ENCODE results near the gene TAS1R1.
"Not testable (repeated sequence)": the region's sequence is repeated elsewhere in the genome, so short reads cannot be mapped to it uniquely, and the experiment has no call there.

The TAS1R1 gene

DNA sequence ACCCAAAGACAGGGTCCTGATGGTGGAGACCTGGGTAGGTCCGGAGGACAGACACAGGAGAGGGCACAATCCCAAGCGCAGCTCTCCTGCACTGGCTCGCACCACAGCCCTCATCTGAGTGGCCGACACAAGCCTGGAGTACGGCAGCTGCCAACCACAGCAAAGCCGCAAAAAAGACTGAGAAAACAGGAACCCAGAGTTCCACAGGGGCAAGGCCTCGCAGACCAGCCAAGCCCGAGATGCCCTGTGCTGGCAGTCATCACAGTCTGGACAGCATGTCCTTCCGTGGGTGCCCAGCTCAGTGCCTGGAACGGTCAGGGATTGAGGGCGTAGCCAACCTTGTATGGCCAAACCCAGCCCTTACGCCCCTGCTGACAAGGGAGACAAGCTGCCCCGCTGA is 36.1 kb downstream of the TAS1R1 start:
- DNase-seq (ENCODE audit: low spot score), result no peak

DNA sequence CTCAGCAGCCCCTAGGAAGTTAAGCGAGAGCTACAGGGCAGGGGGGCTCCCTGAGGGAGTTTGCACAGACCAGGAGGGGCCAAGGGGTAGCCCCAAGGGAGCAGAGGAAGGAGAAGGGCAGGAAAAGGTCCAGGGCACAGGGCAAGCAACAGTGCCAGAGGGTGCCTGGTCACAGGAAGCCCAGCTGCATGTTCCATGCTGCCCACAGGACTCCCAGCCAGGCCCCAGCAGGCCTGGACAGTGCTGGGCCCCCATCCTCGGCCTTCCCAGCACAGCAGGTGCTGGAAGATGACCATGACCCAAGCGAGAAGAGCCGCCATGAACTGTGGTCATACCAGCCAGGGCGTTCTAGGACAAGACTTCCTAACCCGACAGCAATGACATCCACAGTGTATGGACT is 36.5 kb downstream of the TAS1R1 start:
- DNase-seq (ENCODE audit: low spot score), result no peak

DNA sequence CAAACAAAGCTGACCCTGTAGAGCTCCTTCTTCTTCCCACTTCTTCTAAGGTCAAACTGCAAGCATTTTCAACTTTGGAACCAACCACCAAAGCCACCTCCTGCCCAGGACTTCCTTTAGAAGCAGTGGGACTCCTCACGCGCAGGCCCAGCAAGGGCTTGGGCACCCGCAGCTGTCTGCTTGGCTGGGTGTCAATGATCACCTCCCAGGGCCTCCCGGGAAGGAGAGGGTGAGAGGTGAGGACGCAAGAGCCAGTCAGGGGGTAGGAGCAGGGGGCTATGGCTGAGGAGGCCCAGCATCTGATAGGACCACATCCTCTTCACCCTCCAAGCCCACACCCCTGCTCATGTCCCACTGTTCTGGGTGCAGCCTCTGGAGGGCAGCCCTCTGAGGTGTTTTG is 37.3 kb downstream of the TAS1R1 start:
- no peak for DNase-seq (ENCODE audit: low spot score)

GRCh38 chr1:6592865-6593593 is 37.9 kb downstream of the TAS1R1 start:
- no peak for DNase-seq (ENCODE audit: low spot score)

- no peak for DNase-seq (ENCODE audit: low spot score)
Measured at GRCh38 chr1:6593810-6594209, 38.7 kb downstream of the TAS1R1 start.

DNA sequence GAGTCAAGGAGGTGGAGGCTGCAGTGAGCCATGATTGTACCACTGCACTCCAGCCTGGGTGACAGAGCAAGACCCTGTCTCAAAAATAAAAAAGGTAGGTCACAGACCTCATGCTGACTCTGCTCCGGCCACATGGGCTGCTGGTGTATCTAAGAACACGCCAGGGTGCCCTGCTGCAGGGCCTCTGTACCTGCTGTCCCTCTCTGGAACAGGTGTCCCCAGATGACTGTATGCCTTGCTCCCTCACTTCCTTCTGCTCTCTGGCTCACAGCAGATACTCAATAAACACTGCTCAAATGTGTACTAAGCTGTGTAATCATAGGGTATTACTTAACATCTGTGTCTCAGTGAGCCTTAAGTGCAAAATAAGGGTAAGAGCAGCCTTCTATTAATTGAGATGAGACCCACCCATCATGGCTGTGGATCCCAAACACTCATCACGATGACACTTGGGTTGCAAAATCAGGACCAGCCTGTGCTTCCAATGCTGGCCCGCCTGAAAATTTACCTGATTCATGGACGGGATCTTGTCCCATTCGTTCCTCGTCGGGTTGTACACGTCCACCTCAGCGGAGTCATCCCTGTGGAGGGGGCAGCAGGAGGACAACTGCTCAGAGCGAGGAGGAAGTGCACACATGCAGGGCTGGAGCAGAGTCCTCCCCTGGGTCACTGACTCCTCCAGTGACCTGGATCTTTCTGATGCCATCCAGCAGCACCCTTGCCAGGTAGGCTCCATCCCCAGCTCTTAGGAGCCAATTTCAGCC is 40.1 kb downstream of the TAS1R1 start:
- DNase-seq (ENCODE audit: low spot score), result no peak

- DNase-seq (ENCODE audit: low spot score), result no peak
Measured at GRCh38 chr1:6596351-6596750, 41.2 kb downstream of the TAS1R1 start.

- no peak for DNase-seq (ENCODE audit: low spot score)
Measured at GRCh38 chr1:6596886-6597776, 42.0 kb downstream of the TAS1R1 start.

DNA sequence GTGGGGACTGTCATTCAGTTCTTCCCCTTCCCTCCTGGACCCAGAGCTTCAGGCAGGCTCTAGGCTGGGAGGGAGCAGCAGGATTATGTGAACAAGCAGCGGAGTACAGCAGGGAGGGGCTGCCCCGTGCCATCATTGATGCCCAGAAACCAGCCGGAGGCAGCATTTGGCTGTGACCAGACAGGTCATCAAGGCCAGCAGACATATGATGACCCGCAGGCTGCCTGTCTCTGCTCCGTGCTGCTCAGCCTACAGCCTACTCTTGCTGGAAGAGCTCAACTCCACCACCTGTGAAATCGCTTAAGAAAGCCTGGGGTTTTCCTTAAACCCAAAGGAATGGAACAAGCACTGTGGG is 42.6 kb downstream of the TAS1R1 start:
- no peak for DNase-seq (ENCODE audit: low spot score)

DNA sequence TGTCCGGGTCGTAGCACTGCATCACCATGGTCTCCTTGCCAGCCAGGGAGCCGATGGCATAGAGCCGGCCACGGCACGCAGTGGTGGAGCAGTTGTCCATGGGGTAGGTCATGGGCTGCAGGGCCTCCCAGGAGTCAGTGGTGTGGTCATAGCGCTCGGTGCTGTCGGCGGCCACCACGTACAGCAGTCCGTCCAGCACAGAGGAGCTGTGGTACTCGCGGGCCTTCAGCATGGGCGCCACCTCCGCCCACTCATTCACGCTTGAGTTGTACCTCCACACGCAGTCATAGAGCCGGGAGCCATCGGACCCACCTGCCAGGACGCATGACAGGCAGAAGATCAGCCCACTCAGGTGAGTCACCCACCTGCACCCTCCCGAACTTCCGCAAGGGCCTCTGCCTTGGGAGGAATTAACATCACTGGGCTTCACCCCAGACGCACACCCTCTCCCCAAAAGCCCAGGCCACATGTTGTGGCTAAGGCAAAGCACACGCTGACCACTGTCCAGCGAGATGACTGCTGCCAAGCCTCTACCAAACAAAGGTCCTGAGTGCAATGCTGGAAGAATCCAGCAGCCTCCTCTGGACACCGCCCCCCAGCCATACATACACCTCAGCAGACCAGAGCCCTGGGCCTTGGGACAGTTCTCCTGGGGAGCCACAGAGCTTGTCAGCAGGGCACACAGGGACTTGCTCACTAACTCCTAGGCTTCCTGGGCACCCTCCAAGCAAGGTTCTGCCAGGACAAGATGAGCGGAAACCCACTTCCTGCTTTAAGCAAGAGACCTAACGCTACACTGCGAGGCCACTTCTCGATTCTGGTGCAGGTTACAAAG is 44.3 kb downstream of the TAS1R1 start:
- DNase-seq (ENCODE audit: low spot score), result peak; percentile 66

GRCh38 chr1:6599991-6600390 is 44.9 kb downstream of the TAS1R1 start:
- DNase-seq (ENCODE audit: low spot score), result not testable (repeated sequence)

- DNase-seq (ENCODE audit: low spot score), result peak; percentile 39
Measured at GRCh38 chr1:6600410-6601048, 45.4 kb downstream of the TAS1R1 start.

DNA sequence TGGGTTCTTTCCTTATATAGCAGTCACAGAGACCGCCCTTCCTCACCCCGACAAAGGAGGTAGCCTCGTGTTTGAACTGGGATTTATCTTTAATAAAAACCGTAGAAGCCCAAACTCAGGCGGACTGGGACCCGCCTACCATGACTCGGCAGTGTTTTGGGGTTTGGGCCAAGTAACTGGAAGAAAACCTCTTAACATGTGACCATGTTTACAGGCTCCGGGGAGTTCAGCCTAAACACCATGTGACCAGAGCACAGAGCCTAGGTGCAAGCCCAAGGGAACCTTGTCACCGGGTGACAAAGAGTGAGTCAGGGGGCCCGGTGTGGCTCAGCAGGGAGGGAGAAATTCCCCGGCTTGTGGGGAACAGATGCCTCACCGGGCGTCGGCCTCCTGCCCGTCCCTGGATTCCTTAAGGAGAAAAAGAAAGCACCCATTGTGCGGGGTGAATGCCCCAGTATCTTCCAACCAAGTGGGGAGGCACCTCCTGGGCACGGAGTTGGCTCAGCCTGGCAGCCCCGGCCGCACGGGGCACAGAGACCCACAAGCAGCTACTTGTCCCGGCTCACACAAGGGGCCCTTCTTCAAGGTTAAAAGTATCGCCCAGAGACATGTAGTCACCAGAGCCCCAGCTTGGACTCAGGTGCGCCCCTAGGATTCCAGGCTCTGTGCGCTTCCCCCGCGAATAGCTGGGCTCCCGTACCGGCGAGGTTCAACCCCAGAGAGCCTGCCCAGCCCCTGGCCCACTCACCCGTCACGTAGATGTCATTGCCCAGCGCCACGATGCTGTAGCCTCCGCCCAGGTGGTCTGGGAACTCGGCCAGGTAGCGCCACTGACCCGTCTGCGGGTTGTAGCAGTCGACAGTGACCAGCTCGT is 46.2 kb downstream of the TAS1R1 start:
- peak; percentile 100 for DNase-seq (ENCODE audit: low spot score)

- DNase-seq (ENCODE audit: low spot score), result peak; percentile 64
Measured at GRCh38 chr1:6601923-6602668, 47.0 kb downstream of the TAS1R1 start.

- DNase-seq (ENCODE audit: low spot score), result peak; percentile 92
Measured at GRCh38 chr1:6602669-6603237, 47.6 kb downstream of the TAS1R1 start, which contains the start of gene KLHL21. TSS of gene KLHL21 (minus strand) at chr1:6602869. CDS start at chr1:6602817, 52 bp downstream.

- DNase-seq (ENCODE audit: low spot score), result peak; percentile 87
Measured at GRCh38 chr1:6603238-6603914, 48.3 kb downstream of the TAS1R1 start.

DNA sequence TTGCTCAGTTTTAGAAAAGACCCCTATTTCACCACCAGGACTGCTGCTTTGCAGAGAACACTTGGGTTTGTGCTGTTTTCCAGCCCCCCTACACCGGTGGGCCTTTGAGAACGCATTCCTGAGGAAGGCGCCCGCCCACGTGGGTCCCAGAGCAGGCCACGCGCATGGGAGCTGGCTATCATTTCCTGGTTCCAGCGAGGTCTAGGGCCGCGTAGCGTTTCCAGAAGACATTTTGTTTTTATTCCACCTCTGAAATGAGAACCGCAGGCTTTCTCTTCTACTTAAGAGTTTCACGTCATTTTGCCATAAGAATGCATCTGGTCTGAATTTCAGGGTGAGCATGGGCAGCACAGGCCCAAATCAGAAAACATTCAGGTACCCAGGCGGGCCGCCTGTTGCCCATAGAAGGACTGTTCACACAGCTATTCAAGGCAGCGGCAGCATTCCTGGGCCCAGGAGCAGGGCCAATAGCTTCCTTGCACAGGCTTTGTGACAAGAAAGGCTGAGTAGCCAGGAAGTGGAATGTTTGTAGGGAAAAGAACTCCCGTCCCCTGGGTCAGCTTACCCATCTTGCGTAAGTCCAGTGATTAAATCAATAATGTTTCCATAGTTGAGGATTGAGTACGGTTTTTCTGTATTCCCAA is 48.9 kb downstream of the TAS1R1 start:
- DNase-seq (ENCODE audit: low spot score), result peak; percentile 84
